ENCODE measurements around the gene MYT1.

The MYT1 gene

DNA sequence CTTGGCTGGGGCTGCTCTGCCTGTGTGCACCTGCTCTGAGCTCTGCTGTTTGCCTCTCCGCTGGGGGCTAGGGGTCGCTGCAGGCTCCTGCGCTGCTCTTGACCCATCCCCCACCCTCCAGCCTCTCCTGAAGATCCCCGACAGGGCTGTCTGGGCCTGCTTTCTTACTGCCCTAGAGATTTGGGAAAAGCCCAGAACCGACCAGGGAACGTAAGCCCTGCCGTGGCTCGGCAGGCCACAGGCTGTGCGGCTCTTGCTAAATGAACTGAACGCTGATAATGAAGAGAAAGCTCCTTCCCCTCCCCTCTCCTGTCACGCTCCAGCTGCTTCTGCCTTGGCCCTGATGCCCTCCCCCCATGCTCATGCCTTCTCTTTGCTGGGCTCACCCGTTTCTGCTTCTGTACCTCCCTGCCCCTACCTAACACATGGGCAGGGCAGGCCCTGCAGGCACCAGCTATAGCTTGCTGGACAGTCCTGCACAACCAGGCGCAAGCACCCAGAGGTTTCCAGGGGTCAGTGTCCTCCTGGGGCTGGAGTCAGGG, 59.3 kb downstream of the MYT1 start:
- no peak for TF ChIP-seq RAD21 (IDR thresholded peaks at IDR 0.05; ENCODE audit: low read depth)
- TF ChIP-seq REST (IDR thresholded peaks at IDR 0.05; ENCODE audit: low read depth) = no peak
- no peak for TF ChIP-seq CEBPB (IDR thresholded peaks at IDR 0.05)
- no peak for TF ChIP-seq TAF1 (IDR thresholded peaks at IDR 0.05; ENCODE audit: low read depth)
- TF ChIP-seq FOXM1 (IDR thresholded peaks at IDR 0.05; ENCODE audit: borderline replicate concordance, low read depth) = no peak

- TF ChIP-seq FOXM1 (IDR thresholded peaks at IDR 0.05; ENCODE audit: borderline replicate concordance, low read depth) = no peak
- no peak for TF ChIP-seq CEBPB (IDR thresholded peaks at IDR 0.05)
- no peak for TF ChIP-seq YY1 (IDR thresholded peaks at IDR 0.05; ENCODE audit: low read depth)
- TF ChIP-seq TAF1 (IDR thresholded peaks at IDR 0.05; ENCODE audit: low read depth) = no peak
- no peak for TF ChIP-seq REST (IDR thresholded peaks at IDR 0.05; ENCODE audit: low read depth)
- TF ChIP-seq EGR1 (IDR thresholded peaks at IDR 0.05) = no peak
- TF ChIP-seq NFIC (IDR thresholded peaks at IDR 0.05) = no peak
- no peak for TF ChIP-seq CREB1 (IDR thresholded peaks at IDR 0.05; ENCODE audit: low read depth)
- TF ChIP-seq EP300 (IDR thresholded peaks at IDR 0.05; ENCODE audit: borderline replicate concordance) = no peak
- no peak for TF ChIP-seq USF1 (IDR thresholded peaks at IDR 0.05)
- no peak for TF ChIP-seq MAX (IDR thresholded peaks at IDR 0.05)
- TF ChIP-seq RAD21 (IDR thresholded peaks at IDR 0.05; ENCODE audit: low read depth) = no peak
- no peak for TF ChIP-seq ZBTB7A (IDR thresholded peaks at IDR 0.05; ENCODE audit: low read depth)
- no peak for TF ChIP-seq TCF12 (IDR thresholded peaks at IDR 0.05; ENCODE audit: low read depth)
- TF ChIP-seq TEAD4 (IDR thresholded peaks at IDR 0.05) = no peak
Observed at GRCh38 chr20:64224351-64225170, 60.3 kb downstream of the MYT1 start.

DNA sequence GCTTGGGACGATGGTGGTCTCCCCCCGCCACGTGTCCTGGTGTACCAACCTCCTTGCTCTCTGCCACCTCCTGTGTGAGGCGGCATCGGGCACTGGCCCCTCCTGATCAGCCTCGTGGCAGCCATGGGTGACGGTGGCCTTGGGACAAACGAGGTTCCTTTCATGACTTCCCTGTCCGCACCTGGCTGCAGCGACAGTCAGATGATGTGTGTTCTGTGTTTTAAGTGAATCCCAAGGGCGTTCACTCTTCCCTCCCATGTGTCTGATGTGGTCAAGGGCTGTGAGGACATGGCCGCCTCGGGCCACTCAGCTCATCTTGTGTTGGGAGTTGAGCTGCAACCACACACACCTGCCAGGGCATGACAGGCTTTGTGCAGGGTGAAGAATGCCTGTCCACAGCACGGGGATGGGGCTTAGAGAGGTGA, 60.9 kb downstream of the MYT1 start:
- TF ChIP-seq EP300 (IDR thresholded peaks at IDR 0.05; ENCODE audit: borderline replicate concordance) = no peak
- TF ChIP-seq CREB1 (IDR thresholded peaks at IDR 0.05; ENCODE audit: low read depth) = no peak
- TF ChIP-seq ZBTB7A (IDR thresholded peaks at IDR 0.05; ENCODE audit: low read depth) = no peak
- no peak for TF ChIP-seq TCF12 (IDR thresholded peaks at IDR 0.05; ENCODE audit: low read depth)
- no peak for TF ChIP-seq FOXM1 (IDR thresholded peaks at IDR 0.05; ENCODE audit: borderline replicate concordance, low read depth)
- no peak for TF ChIP-seq NFIC (IDR thresholded peaks at IDR 0.05)

DNA sequence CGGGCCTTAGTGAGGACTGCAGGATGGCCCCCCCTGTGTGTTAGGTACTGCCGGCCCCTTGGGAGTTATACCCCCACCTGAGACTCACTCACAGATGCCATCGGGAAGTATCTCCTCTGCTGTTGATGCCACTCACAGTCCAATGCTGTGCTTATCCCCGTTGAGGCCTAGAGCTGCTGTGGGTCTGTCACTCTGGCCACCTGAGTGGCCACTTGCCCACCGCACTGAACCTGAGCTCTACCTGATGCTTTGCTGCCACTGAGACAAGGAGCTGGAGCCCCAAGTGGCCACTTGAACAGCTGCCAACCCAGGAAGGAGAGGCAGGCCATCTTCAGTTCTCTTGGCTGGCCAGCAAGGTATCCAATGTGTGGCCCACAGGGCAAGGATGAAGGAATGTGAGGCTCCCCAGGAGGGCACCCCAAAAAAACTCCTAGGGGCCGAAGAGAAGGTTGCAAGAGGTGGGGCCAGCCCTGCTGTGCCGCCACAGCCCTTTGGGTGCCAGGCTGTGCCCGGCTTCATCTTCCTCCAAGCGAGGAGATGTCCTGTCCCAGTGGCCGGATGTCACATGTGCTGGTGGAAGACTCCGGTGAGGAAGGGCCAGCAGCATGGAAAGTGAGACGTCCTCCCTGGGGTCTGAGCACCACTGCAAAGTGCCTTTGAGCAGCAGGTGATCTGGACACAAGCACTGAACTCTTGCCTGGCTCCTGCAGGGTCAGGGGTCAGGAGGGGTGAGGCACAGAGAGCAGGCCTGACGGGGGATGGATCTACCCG, 61.8 kb downstream of the MYT1 start:
- no peak for TF ChIP-seq EGR1 (IDR thresholded peaks at IDR 0.05)
- no peak for TF ChIP-seq CREB1 (IDR thresholded peaks at IDR 0.05; ENCODE audit: low read depth)
- TF ChIP-seq ZBTB7A (IDR thresholded peaks at IDR 0.05; ENCODE audit: low read depth) = no peak
- TF ChIP-seq TCF12 (IDR thresholded peaks at IDR 0.05; ENCODE audit: low read depth) = no peak
- TF ChIP-seq TAF1 (IDR thresholded peaks at IDR 0.05; ENCODE audit: low read depth) = no peak
- TF ChIP-seq NFIC (IDR thresholded peaks at IDR 0.05) = no peak
- TF ChIP-seq MAX (IDR thresholded peaks at IDR 0.05) = no peak
- TF ChIP-seq CEBPB (IDR thresholded peaks at IDR 0.05) = no peak

- TF ChIP-seq EP300 (IDR thresholded peaks at IDR 0.05; ENCODE audit: borderline replicate concordance) = no peak
- no peak for TF ChIP-seq RAD21 (IDR thresholded peaks at IDR 0.05; ENCODE audit: low read depth)
- no peak for TF ChIP-seq YY1 (IDR thresholded peaks at IDR 0.05; ENCODE audit: low read depth)
- no peak for TF ChIP-seq REST (IDR thresholded peaks at IDR 0.05; ENCODE audit: low read depth)
- TF ChIP-seq NFIC (IDR thresholded peaks at IDR 0.05) = no peak
- TF ChIP-seq EGR1 (IDR thresholded peaks at IDR 0.05) = no peak
- no peak for TF ChIP-seq CEBPB (IDR thresholded peaks at IDR 0.05)
- TF ChIP-seq FOXM1 (IDR thresholded peaks at IDR 0.05; ENCODE audit: borderline replicate concordance, low read depth) = no peak
- no peak for TF ChIP-seq CREB1 (IDR thresholded peaks at IDR 0.05; ENCODE audit: low read depth)
- TF ChIP-seq TAF1 (IDR thresholded peaks at IDR 0.05; ENCODE audit: low read depth) = no peak
- no peak for TF ChIP-seq MAX (IDR thresholded peaks at IDR 0.05)
- no peak for TF ChIP-seq TCF12 (IDR thresholded peaks at IDR 0.05; ENCODE audit: low read depth)
- TF ChIP-seq ZBTB7A (IDR thresholded peaks at IDR 0.05; ENCODE audit: low read depth) = no peak
- TF ChIP-seq USF1 (IDR thresholded peaks at IDR 0.05) = no peak
- no peak for TF ChIP-seq TEAD4 (IDR thresholded peaks at IDR 0.05)
Observed at GRCh38 chr20:64226686-64227580, 62.7 kb downstream of the MYT1 start.

Measured in Ishikawa (cell line).